GM19239 (cell line): ENCODE data around the gene FAM89A.
"Not testable (repeated sequence)": the region's sequence is repeated elsewhere in the genome, so short reads cannot be mapped to it uniquely, and the experiment has no call there.

Experiments
- DNase-seq: peaks from one replicate; pipeline ENCODE4 v3.0.0; 2011; ENCODE audit warnings: low spot score; ENCODE audit not compliant: insufficient read length
- FAIRE-seq: peaks from 2 replicates; lab custom pipeline; 2011; peaks lifted over from hg19 to GRCh38; lab: Jason Lieb, UNC

FAM89A gene

DNA sequence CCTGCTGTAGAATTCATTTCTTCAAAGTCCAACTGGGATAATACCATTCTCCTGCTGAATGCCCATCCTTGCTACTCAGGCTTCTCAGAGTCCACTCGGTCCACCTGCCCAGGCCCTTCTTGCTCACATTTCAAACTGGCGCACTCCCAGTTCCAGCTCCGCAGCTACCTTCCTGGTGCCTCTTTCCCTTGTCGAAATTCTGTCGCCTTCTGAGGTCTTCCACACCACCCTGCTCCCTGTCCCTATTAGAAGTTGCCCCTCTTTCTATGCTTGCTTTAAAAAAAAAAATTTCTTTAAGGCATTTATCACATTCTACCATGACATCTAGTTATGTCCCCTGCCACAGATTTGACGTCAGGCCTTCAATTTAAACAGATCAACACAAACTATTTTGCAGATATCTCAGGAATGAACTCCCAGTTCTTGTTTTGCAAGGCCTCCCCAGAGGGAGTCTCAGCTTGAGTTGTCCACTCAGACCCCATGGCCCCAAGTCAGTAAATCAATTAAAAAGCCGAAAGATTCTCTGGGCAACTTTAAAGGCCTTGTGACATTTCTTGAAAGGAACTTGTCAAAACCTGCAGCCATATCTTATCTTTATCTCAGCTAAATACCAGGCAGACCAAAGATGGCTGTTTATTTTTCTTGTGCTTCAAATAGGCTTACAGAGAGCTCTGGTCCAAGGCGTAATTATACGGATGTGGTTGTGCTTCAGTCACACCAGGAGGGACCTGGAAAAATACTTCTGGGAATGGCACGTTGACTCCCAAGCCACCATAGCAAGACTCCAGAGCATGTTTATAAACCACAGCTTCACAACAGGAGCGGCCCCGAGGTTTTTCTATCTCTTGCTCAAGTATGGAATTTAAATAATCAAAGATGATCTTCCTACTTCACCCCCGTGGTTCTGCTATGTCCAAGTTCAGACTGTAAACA lies 2.2 kb downstream of the FAM89A start:
- DNase-seq = no peak
- FAIRE-seq = no peak

DNA sequence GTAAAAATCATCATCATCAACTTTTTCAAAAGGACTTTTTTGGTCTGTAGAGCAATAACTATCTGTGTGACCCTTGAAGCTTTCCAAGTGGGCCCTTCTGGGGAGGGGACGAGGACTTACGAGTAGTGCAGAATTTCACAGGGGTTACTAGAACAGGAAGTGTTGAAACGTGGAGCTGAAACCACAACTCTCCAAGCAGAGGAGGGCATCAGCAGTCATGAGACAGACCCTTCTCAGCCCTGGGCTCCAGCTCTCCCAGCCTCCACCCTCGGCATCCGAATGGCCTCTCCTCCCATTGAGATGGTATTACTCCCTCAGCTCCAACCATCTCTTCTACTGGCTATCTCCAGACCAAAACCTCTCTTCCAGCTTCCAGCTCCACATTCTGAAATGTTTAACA lies 3.6 kb downstream of the FAM89A start:
- FAIRE-seq (no peak), DNase-seq (no peak)

DNA sequence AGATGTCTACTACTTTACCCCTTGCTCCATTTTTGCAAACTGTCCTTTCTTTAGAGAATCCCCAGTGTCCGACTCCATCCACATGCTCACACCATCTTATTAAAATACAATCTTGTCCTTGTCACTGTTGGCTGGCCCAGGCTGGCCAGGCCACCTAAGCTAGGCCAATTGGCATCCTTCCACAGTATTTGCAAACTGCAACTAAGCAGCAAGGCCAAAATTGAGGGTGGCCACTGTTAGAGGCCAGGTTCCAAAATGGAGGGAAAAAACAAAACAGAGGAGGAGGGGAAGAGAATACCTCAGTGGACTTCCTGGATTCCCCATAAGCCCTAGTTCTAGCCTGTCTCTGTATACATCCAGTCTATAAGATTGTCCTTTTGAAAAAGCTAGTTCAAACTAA lies 4.3 kb downstream of the FAM89A start:
- DNase-seq (no peak), FAIRE-seq (no peak)

DNA sequence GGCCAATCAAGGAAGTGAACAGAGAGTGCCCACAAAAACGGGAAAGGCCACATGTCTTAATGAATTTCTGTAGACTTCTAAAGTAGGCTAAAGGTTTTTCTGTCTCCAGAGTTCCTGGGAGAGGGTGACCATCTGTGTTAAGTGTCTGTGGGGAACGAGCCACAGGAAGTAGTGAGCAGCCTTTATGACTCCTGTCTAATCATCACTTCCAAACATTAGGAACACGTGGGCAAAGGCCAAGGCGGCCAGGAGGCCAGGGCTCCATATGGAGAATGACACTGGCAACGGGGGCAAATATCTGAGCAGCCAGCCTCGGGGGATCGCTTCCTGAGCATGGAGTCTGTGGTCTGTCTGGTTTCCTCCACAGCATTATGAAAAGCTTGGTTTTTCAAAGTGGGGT lies 7.1 kb downstream of the FAM89A start:
- DNase-seq = no peak

DNA sequence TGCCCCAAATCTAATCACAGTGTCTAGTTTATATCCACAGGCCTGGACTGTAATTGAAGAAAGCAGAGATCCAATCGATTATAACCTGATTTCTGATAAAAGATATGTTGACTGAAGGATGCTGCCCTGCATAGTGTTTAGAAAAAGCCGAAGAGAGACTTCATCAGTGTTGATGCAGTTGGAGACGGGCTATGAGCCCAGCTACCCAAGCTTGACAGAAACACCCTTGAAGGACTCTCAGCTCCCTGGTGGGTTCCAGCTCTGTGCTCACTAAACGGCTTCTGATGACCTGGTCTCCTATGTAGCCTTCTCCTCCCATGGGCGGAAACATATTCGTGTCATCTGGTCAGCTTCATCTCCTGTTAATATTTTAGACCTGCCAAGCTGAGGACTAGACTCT lies 10.2 kb downstream of the FAM89A start:
- no peak for FAIRE-seq
- DNase-seq = no peak

More for the DNA sequence above, 7.1 kb downstream of the FAM89A start:
- no peak for FAIRE-seq

DNA sequence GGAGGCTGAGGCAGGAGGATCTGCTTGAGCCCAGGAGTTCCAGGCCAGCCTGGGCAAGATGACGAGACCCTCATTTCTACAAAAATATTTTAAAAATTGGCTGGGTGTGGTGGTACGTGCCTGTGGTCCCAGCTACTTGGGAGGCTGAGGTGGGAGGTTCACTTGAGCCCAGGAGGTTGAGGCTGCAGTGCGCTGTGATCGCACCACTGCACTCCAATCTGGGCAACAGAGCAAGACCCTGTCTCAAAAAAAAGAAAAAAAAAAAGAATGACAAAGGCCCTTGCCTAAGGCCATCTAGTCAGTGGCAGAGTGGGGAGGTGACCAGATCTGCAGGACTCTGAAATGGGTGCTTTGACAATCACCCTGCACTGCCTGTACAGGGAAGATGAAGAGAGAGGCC lies 10.8 kb downstream of the FAM89A start:
- not testable (repeated sequence) for FAIRE-seq, DNase-seq

DNA sequence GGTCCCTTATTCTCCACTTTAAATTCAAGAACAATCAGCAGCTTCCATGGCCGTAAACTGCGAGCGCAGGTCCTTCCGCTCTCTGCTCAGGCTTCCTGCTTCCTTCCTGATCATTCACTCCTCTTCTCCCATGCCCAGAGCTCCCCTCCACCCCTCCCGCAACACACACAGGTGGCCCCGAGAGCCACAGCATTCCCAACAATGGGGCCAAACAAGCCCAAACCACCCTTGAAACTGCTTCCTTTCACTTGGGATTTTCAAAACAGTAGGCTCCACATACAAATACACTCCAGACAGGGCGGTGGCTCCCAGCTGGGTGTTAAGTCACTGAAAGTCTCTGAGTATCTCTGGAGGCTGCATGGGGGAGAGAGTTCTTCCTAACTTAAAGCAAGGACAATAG lies 11.4 kb downstream of the FAM89A start:
- FAIRE-seq = no peak
- DNase-seq = no peak

DNA sequence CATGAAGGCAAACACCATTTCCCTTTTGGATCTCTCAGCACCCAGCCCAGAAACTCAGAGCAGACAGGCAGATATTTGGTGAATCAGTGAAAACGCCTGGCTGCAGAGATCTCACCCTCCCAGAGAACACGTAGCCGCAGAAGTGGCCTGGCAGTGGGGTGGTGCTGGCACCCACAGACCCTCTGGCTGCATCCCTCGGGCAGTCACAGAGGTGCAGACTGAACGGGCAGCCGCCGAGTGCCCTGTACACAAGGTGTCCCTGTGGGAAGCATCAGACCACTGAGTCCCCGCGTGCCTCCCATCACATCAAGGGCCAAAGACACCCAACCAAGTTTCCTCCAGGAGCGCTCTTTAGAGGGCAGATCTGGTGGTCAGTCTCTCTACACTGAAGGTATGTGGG lies 12.1 kb downstream of the FAM89A start:
- DNase-seq (no peak), FAIRE-seq (no peak)

DNA sequence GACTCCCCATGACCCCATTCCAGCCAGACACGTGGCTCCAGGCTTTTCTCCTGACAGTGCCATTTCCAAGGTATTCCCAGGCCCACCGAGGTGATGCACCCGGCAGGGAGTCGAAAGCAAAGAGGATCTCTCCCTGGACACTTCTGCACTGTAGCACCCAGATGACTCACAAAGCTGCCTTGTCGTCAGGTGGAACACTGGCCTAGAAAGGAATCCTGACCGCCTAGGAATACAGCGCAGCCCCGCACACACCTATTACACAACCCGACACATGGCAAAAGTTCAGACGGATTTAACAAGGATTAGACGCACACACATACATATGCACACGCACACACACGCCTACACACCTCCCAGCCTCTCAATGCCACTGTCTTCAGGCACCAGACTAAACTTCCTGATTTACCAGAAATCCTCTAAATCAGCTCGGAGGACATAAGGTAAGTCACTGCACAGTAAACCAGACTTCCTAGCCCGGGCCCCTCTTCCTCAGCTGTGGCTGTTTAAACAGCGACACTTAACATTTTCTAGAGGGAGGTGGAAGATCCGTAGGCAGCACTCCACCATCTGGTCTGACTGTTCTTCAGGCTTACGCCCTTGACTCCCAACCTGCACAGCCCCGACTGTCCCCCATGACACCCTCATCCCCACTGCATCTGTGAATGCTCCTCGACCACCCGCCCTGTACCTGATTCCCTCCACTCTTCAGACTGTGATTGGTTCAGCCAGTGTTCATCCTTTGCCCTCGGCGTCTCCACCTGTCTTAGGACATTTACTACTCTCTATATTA lies 12.7 kb downstream of the FAM89A start:
- FAIRE-seq (no peak), DNase-seq (no peak)

DNA sequence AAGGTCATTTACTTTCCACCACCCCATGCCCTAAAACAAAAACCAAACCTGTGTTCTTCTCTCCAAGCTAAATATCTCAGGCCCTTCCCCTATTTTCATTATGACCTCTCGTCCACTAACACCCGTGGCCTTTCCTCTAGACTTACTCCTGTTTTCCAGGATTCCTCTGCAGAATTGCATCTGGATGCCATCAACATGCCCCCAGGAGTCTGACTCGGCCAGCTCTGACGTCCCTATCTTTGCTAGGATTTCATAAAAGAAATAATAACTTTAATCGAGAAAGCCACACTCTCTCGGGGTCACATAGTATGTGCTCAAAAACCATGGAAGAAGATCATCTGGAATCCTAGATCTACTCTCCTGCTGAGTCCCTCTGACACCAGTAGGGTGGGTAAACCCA lies 13.5 kb downstream of the FAM89A start:
- FAIRE-seq = no peak
- no peak for DNase-seq

DNA sequence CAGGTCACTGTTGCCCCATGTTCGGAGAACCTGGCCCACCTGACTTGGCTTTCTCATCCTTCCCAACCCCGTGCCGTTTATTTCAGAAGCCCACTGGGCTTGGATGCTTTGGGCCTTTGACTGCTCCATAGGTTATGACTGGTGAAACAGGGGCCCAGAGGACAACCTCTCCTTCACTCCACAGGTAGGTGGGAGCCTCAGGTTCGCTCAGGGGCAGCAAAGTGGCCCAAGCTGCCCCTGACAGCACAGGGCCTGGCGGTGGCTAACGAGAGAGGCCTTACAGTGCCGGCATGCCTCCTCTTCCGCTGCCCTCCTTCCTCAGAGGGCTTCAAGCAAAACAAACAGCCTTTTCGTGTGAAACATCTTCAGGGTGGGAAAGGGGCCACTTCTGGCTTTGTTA lies 16.9 kb downstream of the FAM89A start:
- no peak for DNase-seq
- no peak for FAIRE-seq

DNA sequence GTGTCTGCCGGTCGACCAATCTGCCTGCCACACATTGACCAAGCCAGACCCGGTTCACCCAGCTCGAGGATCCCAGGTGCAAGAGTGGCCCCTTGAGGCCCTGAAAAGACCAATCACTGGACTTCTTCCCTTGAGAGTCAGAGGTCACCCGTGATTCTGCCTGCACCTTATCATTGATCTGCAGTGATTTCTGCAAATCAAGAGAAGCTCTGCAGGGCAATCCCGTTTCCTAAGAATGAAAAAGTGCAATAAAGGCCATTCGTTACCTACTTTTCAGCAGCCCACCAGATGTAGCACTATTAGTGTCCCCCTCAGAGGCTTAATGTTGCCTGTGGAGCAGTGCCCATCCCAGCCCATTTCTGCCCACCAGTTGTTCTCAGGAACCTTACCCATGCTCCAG lies 17.5 kb downstream of the FAM89A start:
- FAIRE-seq, DNase-seq: not testable (repeated sequence)

DNA sequence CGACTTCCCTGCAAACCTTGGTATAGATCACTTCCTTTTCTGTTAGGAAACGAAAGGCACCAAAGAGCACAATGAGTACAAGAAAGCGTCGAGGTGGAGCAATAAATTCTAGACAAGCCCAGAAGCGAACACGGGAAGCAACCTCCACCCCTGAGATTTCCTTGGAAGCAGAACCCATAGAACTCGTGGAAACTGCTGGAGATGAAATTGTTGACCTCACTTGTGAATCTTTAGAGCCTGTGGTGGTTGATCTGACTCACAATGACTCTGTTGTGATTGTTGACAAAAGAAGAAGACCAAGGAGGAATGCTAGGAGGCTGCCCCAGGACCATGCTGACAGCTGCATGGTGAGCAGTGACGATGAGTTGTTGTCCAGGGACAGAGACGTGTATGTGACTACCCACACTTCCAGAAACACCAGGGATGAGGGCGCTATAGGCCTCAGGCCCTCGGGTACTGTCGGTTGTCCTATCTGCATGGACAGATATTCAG lies 18.5 kb downstream of the FAM89A start:
- FAIRE-seq (no peak), DNase-seq (no peak)

DNA sequence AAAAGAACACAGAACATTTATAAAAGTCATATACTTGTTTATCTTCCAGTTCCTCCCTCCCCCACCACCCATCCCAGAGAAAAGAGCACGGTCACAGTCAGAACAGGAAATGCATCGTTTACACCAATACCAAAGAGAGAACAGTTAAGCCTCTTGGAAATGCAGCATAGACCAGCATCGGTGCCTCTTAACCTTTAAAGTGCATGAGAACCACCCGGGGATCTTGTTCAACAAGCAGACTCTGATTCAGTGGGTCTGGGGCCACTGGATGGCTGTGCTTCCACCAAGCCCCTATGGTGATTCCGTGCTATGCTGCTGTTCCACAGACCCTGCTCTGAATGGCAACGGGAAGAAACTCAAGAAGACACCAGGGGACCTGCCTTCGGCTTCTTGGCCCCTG lies 19.2 kb downstream of the FAM89A start:
- FAIRE-seq (no peak), DNase-seq (no peak)

DNA sequence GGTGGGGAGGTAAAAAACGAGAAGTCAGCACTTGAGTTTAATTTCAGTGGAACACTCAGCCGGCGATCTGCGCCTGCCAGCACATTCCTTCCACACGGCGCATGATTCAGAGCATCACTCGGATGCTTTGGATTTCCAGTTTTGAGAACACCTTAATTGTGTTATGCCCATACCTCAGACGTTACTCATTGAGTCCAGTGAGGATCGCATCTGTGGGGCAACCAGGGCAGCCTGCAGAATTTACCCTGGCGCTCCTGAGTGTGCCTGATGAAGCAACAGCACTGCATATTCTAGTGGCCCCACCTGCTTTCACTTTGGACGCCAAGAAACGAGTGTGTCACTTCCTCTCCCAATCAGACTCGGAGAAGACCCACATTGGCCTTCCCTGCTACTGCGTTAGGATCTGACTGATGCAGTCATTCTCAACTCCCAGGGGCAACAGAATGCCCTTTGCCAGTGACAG lies 19.9 kb downstream of the FAM89A start:
- no peak for FAIRE-seq
- DNase-seq = no peak

DNA sequence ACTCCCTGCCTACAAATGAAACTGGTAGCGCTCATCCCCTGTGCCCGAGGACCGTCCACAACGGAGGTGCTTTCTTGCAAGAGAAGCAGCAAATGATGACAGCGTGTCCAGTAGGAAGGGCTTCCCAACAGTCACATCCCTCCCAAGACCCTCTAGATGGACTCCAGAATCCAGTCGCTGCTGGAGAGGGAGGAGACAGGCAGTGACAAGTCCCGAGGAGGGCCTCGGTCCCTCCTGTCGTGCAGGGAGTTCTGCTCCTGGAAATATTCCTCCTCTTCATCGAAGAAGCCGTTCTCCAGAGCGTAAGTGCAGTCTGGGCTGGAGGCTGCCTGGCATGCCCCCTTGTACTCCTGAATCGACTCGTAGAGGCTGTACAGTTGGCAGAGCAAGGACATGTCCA lies 20.3 kb downstream of the FAM89A start:
- DNase-seq = no peak
- FAIRE-seq = no peak

DNA sequence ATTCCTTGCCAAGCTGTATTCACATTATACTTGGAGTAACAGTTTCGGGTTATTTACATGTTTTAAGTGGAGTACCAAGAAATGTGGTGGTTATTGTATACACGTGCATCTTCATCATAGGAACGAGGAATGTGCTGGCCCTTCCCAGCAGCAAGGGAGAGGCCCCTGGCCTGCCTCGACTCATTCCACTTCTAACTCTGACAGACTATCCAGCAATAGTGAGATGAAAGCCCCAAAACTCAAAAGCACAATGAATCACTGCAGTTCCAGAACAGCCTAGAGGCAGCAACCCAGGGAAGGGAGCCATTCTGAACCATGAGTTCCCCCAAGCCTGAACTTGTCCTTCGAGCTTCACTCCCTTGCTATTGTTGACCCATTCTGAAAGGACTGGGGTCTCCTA lies 23.1 kb downstream of the FAM89A start:
- DNase-seq = no peak
- no peak for FAIRE-seq

DNA sequence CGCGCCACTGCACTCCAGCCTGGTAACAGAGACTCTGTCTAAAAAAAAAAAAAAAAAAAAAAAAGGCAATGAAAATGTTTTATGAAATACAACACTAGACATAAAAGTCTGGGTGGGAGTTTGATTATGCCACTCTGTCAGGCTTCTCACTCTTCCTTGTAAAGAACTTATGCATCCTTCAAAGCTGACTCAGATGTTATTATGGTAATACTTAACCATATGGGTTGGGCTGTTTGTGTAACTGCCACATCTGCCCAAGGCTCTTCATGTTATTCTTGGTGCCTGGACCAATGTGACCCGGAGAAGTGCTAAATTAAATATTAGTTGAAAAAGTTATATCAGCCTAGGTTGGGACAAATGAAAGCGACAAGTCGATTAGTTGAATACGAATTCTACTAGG lies 23.8 kb downstream of the FAM89A start:
- FAIRE-seq = no peak
- no peak for DNase-seq

DNA sequence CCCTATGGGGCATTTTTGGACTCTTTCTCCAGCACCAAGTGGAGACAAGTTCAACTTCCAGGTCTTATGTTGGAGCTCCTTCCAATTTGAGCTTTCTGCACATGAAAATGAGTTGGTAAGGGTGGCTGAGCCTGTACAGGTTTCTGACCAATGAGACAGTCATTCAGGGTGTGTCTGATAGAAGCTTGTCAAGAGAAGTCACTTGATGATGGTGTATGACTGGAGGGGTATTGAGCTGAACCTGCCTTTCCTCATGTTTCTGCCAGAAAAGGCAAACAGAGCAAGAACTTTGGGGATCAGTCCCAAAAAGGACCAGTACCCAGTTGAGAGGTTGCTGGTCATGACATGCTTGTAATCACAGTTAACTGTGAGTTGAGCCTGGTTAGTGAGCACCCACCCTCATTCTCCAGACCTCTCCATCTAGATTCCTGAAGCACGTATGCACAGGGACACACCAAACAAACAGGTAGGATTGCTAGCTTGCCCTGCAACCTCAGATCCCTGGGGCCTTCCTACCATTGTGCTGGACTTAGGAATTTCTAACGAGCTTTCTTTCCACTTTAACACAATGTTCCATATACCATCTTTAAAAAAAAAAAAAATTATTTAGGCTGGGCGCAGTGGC lies 26.6 kb downstream of the FAM89A start:
- FAIRE-seq = no peak
- DNase-seq = no peak

DNA sequence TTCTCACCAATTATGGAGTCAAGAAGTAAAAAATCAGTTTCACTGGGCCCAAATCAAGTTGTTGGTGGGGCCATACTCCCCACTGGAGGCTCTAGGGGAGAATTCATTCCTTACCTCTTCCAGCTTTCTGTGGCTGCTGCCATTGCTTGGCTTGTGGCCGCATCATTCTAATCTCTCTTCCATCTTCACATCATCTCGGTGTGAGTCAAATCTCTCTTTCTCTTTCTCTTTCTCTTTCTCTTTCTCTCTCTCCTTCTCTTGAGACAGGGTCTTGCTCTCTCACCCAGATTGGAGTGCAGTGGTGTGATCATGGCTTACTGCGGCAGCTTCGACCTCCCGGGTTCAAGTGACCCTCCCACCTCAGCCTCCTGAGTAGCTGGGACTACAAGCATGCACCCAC lies 28.1 kb downstream of the FAM89A start:
- no peak for DNase-seq
- no peak for FAIRE-seq

DNA sequence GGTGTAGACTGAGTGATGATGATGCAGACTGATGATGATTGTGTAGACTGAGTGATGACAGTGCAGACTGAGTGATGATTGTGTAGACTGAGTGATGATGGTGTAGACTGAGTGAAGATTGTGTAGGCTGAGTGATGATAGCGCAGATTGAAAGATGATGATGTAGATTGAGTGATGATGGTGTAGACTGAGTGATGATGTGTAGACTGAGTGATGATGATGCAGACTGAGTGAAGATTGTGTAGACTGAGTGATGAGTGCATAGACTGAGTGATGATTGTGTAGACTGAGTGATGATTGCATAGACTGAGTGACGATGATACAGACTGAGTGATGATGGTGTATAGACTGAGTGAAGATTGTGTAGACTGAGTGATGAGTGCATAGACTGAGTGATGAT lies 28.7 kb downstream of the FAM89A start:
- no peak for FAIRE-seq
- DNase-seq = no peak
